ENCODE data around the gene H2BK1.

Gene H2BK1

GRCh38 chr7:151231080-151231479 lies 20.8 kb upstream of the H2BK1 start:
- DNase-seq = no peak

DNA sequence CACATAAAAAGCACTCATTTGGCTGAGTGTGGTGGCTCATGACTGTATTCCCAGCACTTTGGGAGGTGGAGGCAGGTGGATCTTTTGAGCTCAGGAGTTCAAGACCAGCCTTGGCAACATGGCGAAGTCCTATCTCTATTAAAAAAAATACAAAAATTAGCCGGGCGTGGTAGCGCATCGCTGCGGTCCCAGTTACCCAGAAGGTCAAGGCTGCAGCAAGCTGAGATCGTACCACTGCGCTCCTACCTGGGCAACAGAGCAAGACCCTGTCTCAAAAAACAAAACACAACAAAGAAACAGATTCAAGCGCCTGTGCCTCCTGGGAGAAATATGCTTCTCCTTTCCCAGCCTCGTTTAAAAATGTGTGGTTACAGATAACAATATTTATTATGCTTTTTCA lies 19.0 kb upstream of the H2BK1 start:
- DNase-seq = no peak

DNA sequence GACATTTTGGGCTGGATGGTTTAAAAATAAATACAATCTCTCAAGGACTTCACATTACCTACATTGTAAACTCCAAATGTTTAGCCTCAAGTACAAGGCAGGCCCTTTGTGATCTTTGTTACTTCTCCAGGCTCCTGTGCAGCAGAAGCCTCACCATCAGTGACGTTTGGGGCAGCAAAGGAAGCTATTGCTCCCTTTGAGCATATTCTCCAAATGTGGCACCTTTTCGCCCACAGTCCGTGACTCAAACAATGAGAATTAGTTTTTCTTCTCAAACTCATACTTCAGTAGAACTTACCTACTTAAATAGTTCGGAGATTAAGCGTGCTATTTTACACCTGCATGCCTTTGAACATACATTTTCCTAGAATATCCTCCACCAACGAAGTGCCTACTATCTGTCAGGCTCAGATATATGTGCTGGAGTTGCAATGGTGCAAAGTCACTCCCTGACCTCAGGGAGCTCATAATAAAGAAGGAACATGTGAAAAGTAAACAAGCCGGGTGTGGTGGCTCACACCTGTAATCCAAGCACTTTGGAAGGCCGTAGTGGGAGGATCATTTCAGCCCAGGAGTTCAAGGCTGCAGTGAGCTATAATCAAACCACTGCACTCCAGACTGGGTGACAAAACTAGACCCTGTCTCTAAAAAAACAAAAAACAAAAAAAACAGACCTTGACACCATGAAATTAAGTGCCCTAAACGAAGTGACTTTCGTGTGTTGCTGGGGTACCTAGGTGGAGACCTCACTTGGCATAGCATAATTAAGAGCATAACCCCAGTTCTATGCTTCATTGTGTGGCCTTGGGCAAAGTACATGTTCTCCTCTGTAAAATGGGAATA lies 18.0 kb upstream of the H2BK1 start:
- no peak for DNase-seq

GRCh38 chr7:151226875-151227782 lies 16.8 kb upstream of the H2BK1 start, which contains the start of gene ABCF2:
Gene ABCF2 (minus strand): TSS chr7:151227205. CDS start chr7:151226458, 747 bp downstream.
- DNase-seq = peak; percentile 85

DNA sequence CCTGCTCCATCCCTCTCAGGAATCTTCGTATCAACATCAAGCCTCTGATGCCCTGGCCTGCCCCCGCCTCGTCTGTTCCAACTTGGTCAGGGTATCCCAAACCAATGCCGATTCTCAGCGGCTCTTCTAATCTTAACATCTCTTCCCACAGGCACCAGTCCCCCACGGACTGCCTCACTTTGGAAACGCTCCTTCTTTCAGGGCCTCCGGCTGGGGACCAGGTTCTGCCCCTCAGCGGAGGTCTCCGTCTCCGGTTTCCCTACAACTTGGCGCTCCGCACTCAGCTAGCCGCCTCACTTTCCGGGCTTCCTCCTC lies 16.2 kb upstream of the H2BK1 start:
- DNase-seq = no peak

- no peak for DNase-seq
Observed at GRCh38 chr7:151225948-151226510, 15.7 kb upstream of the H2BK1 start.

GRCh38 chr7:151223728-151224127 lies 13.4 kb upstream of the H2BK1 start:
- no peak for DNase-seq

- DNase-seq = no peak
Observed at GRCh38 chr7:151218170-151218569, 7.9 kb upstream of the H2BK1 start.

DNA sequence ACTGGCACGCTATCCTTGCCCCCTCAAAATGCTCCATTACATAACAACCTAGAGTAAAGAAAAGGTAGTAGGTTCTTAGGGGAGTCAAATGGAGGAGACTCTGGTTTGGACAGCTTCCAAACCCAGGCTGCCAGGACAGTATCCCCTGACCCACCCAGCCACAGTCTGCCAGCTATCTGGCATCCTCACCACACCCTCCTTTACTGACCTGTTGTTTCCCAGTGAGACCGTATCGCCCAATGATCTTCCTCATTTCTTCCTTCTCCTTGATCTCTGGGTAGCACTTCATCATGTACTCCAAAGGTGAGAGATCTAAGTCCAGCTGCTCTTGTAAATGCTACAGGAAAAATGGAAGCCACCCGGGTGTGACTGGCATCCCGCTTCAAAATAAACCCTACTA lies 5.1 kb upstream of the H2BK1 start:
- DNase-seq = no peak

DNA sequence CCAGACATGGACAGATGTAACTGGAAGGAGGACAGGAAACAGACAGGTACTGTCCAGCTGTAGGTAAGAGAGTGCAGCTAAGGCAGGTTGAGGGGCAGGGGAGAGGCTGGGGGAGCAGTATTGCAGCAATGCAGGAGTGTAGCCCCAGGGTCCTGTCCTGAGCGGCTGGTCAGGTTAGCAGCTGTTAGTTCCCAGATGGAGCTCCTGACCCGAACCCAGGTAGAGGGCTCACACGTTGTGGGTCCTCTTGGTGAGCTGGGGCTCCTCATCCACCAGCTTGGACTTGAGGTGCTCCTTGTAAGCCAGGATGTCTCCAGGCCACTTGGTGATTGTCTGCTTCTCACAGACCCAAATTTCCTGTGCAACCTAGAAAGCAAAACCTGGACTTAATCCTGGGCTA lies 3.5 kb upstream of the H2BK1 start:
- no peak for DNase-seq

GRCh38 chr7:151212626-151213025 lies 2.3 kb upstream of the H2BK1 start:
- no peak for DNase-seq

- DNase-seq = no peak
Observed at GRCh38 chr7:151211155-151211772, 976 bp upstream of the H2BK1 start.

GRCh38 chr7:151209588-151209987 lies 700 bp downstream of the H2BK1 start:
- no peak for DNase-seq

GRCh38 chr7:151208253-151208862 lies 1.9 kb downstream of the H2BK1 start:
- no peak for DNase-seq

DNA sequence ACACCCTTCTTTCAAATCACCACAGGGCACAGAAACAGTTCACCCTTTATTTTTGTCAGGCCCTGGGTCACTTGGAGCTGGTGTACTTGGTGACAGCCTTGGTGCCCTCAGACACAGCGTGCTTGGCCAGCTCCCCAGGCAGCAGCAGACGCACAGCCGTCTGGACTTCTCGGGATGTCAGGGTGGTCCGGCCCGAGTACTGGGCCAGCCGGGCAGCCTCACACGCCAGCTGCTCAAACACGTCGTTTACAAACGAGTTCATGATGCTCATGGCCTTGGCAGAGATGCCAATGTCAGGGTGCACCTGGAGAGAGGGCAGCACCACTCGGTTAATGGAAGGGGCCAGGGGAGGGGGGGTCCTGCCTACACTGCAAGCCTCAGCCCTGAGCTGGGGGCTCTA lies 2.5 kb downstream of the H2BK1 start:
- no peak for DNase-seq

GRCh38 chr7:151207315-151207714 lies 3.0 kb downstream of the H2BK1 start:
- no peak for DNase-seq

DNA sequence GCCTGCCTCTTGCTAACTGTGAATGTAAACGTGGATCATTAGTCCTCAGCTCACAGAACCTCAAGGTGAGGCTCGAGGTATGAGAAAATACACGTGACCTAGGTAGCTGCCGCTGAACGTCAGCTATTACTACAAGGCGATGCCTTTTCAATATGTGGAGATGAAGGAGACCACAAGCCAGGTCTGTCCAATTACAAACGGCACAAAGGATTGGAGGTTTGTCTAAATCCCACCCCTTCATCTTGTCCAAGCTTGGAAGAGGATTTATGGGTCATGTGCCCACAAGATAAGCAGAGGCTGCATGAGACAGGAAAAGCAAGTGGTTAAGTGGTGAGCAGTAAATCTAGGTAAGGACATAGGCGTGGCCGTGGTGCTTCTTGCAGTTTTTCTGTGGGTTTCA lies 3.4 kb downstream of the H2BK1 start:
- peak; percentile 73 for DNase-seq

GRCh38 chr7:151205730-151206129 lies 4.6 kb downstream of the H2BK1 start:
- no peak for DNase-seq

DNA sequence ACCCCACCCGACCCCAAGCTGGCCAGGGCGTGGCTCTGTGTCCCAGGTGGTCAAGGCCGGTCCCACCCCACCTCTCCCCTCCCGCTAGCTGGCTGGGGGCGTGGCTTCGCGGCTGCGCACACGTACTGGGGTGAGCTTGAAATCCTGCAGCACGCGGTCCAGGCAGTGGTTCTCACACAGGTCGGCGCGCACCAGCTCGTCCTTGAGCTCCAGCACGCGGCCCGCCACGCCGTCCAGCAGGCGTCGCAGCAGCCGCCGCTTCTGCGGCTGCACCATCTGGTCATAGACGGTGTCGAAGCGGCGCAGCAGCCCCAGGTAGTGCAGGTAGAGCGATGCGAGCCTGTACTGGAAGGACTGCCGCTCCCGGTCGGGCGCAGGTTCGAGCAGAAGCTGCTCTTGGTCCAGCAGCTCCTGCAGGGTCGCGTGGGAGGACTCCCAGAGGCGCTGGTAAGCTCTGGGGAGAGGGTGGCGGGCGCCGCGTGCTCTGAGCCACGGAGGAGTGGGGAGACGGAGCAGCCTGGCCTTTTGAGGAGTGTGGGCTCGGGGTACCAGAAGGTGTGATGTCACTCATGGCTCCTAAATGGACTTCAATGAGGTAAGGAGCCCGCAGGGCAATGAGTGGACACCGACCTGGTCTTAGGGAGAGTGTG lies 5.8 kb downstream of the H2BK1 start:
- DNase-seq = no peak

DNA sequence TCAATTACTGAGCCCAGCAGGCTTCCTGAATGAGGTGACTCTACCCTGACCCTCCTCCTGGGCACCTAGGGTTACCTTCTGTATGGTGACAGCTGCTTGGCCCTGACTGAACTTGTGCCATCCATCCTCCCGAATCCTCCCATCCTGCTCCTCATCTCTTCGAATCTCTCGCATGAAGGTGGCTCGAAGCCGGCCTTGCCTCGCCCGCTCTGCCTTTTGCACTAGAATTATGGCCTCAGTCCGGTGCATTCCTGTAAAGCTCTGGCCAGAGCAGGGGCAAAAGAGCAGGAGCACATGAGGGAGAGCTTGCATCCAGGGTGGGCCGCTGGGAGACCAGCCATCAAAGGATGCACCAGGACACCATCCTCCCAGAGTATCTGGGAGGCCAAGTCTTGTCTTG lies 7.5 kb downstream of the H2BK1 start:
- DNase-seq = no peak

GRCh38 chr7:151201751-151202150 lies 8.5 kb downstream of the H2BK1 start:
- DNase-seq = no peak

DNA sequence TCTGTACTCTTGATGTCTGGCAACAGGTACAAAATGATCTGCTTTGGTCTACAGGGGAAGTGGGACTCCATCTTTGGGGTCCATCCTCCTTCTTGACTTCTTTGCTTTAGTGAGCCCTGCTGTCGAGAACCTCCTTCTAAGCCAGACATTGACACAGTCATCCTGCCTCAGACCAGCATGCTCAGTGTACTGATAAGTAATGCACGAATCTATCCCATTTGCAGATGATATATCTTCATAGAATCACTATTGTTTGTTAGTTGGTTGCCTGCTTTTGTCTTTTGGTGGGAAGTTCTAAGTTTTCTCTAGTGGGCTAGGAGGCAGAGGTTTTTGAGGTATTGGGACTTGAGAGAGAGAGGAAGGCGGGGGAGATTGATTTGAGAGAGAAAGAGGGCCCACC lies 8.9 kb downstream of the H2BK1 start:
- DNase-seq = no peak
